Upper lobe of left lung (tissue), 6 donors: ENCODE data around the gene AGMO. TPM values are rescaled to one million over a fixed set of nuclear protein-coding genes. Genes with fewer than 3 reads are reported as not detected.
"Not testable (repeated sequence)": the region's sequence is repeated elsewhere in the genome, so short reads cannot be mapped to it uniquely, and the experiment has no call there.

ENCODE experiments used
- ATAC-seq, 2 donors: fragments of 200-7000 bp; cut with Tn5 transposase; one replicate each; pipeline ENCODE4 v1.9.1; 2022; ENCODE audit warnings: mild to moderate bottlenecking in 2 of 2, moderate library complexity in 2 of 2; ENCODE audit not compliant: low FRiP score in 2 of 2
- DNase-seq, 2 donors: peaks; one replicate each; pipeline ENCODE4 v3.0.0-alpha.2; 2019 to 2020
- H3K27ac ChIP-seq, 4 donors: fragments of 200-600 bp; sonication (generic); one replicate each; pipeline ENCODE4 v1.5.1; 2016 to 2019
- H3K27me3 ChIP-seq, 4 donors: fragments of 200-600 bp; sonication (generic); one replicate each; pipeline ENCODE4 v1.5.1; 2017 to 2019
- H3K36me3 ChIP-seq, 4 donors: fragments of 200-600 bp; sonication (generic); one replicate each; pipeline ENCODE4 v1.5.1; 2016 to 2019
- H3K4me1 ChIP-seq, 4 donors: fragments of 200-600 bp; sonication (generic); one replicate each; pipeline ENCODE4 v1.5.1; 2018 to 2019
- H3K4me3 ChIP-seq, 4 donors: fragments of 200-600 bp; sonication (generic); one replicate each; pipeline ENCODE4 v1.5.1; 2017 to 2019; ENCODE audit warnings: mild to moderate bottlenecking in 2 of 4, moderate library complexity in 1 of 4
- H3K9me3 ChIP-seq, 4 donors: fragments of 200-600 bp; sonication (generic); one replicate each; pipeline ENCODE4 v1.5.1; 2018 to 2019
- CTCF ChIP-seq, 6 experiments: fragments of 450-650 bp in 4 of 6; fragments of 200-600 bp in 2 of 6; sonication (generic) in 2 of 6; IDR thresholded peaks; one replicate each; pipeline ENCODE4 v1.5.1; 2016 to 2019; ENCODE audit warnings: antibody characterized with exemption in 6 of 6
- EP300 ChIP-seq, 4 donors: sonication (generic); formaldehyde crosslinking; IDR thresholded peaks; one replicate each; pipeline ENCODE4 v1.5.1; 2017; ENCODE audit warnings: antibody characterized with exemption in 4 of 4, control low read depth in 2 of 4
- POLR2A ChIP-seq, 4 donors: fragments of 450-650 bp; IDR thresholded peaks; one replicate each; pipeline ENCODE4 v1.5.1; 2016 to 2017; ENCODE audit warnings: antibody characterized with exemption in 4 of 4, mild to moderate bottlenecking in 2 of 4
- POLR2AphosphoS5 ChIP-seq, 2 donors: sonication (generic); formaldehyde crosslinking; IDR thresholded peaks; one replicate each; pipeline ENCODE4 v1.5.1; 2017; ENCODE audit warnings: antibody characterized with exemption in 2 of 2
- WGBS, 2 donors: methylation state at CpG; one replicate each; pipeline ENCODE4 v1.1.5; 2017 to 2018; 5-methylcytosine and 5-hydroxymethylcytosine counted together
- total RNA-seq, 6 donors: library from RNA; depleted of rRNA in 4 of 6; stranded (reverse); fragments of >200 nt in 4 of 6; gene quantifications; one replicate each; pipeline versions ENCODE4 v1.1.0 to v1.2.1, GENCODE V29; 2016 to 2021
- donor health status: DM: no; HTN: no; CAD: no; lungs with moderate emphysema.
- donor health status: DM: no; HTN: yes; CAD: no; lungs with severe emphysema.

Gene AGMO
- total RNA-seq, 6 donors from 2014 or later: 0.17 to 3.0 (median 0.20) TPM; not detected in 3

- TF ChIP-seq EP300 (IDR thresholded peaks at IDR 0.05) (no peak), CTCF (IDR thresholded peaks at IDR 0.05) (no peak), POLR2AphosphoS5 (IDR thresholded peaks at IDR 0.05) (no peak), POLR2A (IDR thresholded peaks at IDR 0.05) (no peak)
- Histone ChIP-seq H3K4me1 (no peaks in the 10 kb centered on the region), H3K27ac (no peak overlapping the region), H3K27me3 (no peaks in the 10 kb centered on the region), H3K36me3 (no peaks in the 10 kb centered on the region), H3K9me3 (peaks cover 0 to 3% (median 0%) of the 10 kb centered on the region in 4 donors), H3K4me3 (no peak overlapping the region)
- WGBS, 2 donors: 70 to 86% methylated on average over 1 of the region's 1 CpG
- ATAC-seq: no peak
- DNase-seq: no peak
Observed at GRCh38 chr7:15543256-15543655, 18.6 kb downstream of the AGMO start.

- TF ChIP-seq POLR2AphosphoS5 (IDR thresholded peaks at IDR 0.05) (no peak), EP300 (IDR thresholded peaks at IDR 0.05) (no peak), POLR2A (IDR thresholded peaks at IDR 0.05) (no peak), CTCF (IDR thresholded peaks at IDR 0.05) (no peak)
- DNase-seq (no peak), ATAC-seq (no peak)
- Histone ChIP-seq H3K4me3 (no peak overlapping the region), H3K27ac (no peak overlapping the region), H3K4me1 (no peaks in the 10 kb centered on the region), H3K36me3 (no peaks in the 10 kb centered on the region), H3K9me3 (no peaks in the 10 kb centered on the region), H3K27me3 (no peaks in the 10 kb centered on the region)
Observed at GRCh38 chr7:15527648-15528047, 34.2 kb downstream of the AGMO start.

- DNase-seq (peak in 1 of 2 donors; percentile 55), ATAC-seq (peak; percentile 28 to 63)
- H3K9me3 ChIP-seq: no peaks in the 10 kb centered on the region
- TF ChIP-seq POLR2A (IDR thresholded peaks at IDR 0.05): no peak
- TF ChIP-seq EP300 (IDR thresholded peaks at IDR 0.05): no peak
- no peak for TF ChIP-seq CTCF (IDR thresholded peaks at IDR 0.05)
- no peak for TF ChIP-seq POLR2AphosphoS5 (IDR thresholded peaks at IDR 0.05)
- no peaks in the 10 kb centered on the region for H3K4me1 ChIP-seq
- 92 to 94% methylated on average over 21 of the region's 21 CpGs for WGBS, 2 donors
- H3K27me3 ChIP-seq: no peaks in the 10 kb centered on the region
- no peak overlapping the region for H3K27ac ChIP-seq
- no peaks in the 10 kb centered on the region for H3K36me3 ChIP-seq
- H3K4me3 ChIP-seq: no peak overlapping the region
Observed at GRCh38 chr7:15525652-15526263, 36.1 kb downstream of the AGMO start.

- H3K27ac ChIP-seq: no peak overlapping the region
- DNase-seq (no peak), ATAC-seq (no peak)
- no peaks in the 10 kb centered on the region for H3K4me1 ChIP-seq
- no peaks in the 10 kb centered on the region for H3K36me3 ChIP-seq
- H3K4me3 ChIP-seq: no peak overlapping the region
- WGBS, 2 donors: 90 to 97% methylated on average over 1 of the region's 1 CpG
- no peaks in the 10 kb centered on the region for H3K9me3 ChIP-seq
- H3K27me3 ChIP-seq: no peaks in the 10 kb centered on the region
- no peak for TF ChIP-seq POLR2AphosphoS5 (IDR thresholded peaks at IDR 0.05)
- no peak for TF ChIP-seq CTCF (IDR thresholded peaks at IDR 0.05)
- no peak for TF ChIP-seq POLR2A (IDR thresholded peaks at IDR 0.05)
- TF ChIP-seq EP300 (IDR thresholded peaks at IDR 0.05): no peak
Observed at GRCh38 chr7:15524077-15524476, 37.7 kb downstream of the AGMO start.

- not testable (repeated sequence) for H3K4me1 ChIP-seq, ATAC-seq, H3K27me3 ChIP-seq, H3K9me3 ChIP-seq, H3K36me3 ChIP-seq, H3K4me3 ChIP-seq, DNase-seq, H3K27ac ChIP-seq
- 86 to 93% methylated on average over 5 to 7 of the region's 7 CpGs for WGBS, 2 donors
Observed at GRCh38 chr7:15517865-15518264, 44.0 kb downstream of the AGMO start.
